Subcutaneous adipose tissue (tissue), 4 donors: Measurements from ENCODE around the gene CBFA2T3. TPM values are rescaled to one million over a fixed set of nuclear protein-coding genes. Genes with fewer than 3 reads are reported as not detected.

Source experiments
- CTCF ChIP-seq: fragments of 450-650 bp; IDR thresholded peaks from one replicate; pipeline ENCODE4 v1.5.1; 2016; ENCODE audit warnings: low read depth, mild to moderate bottlenecking, control low read depth, antibody characterized with exemption, moderate library complexity
- total RNA-seq, 4 donors: library from RNA; depleted of rRNA; stranded (reverse); fragments of >200 nt; gene quantifications; one replicate each; pipeline ENCODE4 v1.1.0, GENCODE V29; 2016

CBFA2T3 gene
- total RNA-seq, 4 donors from 2014 or later: 0.49 to 6.6 (median 1.1) TPM

DNA sequence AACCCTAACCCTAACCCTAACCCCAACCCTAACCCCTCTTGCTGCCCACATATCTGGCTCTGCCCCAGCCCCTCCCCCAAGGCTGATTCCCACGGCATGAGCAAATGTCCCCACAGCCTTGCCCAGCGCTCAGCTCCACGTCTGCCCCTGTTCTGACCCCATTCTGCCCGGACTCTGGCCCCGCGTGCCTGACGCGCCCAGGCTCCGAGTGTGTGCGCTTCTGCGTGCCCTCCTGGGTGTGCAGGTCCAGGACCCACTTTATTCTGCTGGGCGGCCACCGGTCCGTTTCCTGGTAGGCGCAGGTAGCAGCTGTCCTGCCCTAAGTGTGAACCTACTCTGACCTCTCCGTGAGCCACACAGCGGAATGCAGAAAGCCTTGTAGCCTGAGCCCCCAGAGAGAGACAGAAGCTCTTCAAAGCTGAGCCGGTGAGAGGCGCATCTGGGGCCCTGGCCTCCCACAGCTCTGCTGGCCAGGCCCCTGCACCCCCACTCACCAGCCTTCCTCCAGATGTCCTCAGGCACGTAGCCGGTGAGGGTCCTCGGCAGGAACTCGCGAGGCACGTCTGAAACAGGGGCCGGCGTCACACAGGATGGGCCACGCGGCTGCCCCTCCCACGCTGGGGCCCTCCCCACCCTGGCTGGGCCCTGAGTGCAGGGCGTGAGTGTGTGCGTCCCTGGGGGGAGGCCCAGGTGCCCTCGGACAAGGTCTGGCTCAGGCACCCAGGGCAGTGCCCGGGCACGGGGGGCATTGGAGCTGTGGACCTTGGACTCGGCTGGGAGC, 96.6 kb downstream of the CBFA2T3 start:
- no peak for TF ChIP-seq CTCF

DNA sequence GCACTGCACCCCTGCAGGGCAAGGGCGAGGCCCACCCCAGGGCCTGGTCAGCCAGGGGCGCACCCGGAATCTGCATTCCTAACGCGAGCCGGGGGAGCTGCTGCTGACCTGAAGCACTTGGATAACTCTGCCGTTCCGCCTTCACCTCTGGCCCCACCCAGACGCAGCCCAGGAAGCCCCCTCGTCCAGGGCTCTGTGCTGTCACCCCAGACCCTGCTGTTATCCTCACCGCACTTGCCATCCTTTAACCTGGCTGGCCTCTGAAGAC, 97.3 kb downstream of the CBFA2T3 start:
- no peak for TF ChIP-seq CTCF

DNA sequence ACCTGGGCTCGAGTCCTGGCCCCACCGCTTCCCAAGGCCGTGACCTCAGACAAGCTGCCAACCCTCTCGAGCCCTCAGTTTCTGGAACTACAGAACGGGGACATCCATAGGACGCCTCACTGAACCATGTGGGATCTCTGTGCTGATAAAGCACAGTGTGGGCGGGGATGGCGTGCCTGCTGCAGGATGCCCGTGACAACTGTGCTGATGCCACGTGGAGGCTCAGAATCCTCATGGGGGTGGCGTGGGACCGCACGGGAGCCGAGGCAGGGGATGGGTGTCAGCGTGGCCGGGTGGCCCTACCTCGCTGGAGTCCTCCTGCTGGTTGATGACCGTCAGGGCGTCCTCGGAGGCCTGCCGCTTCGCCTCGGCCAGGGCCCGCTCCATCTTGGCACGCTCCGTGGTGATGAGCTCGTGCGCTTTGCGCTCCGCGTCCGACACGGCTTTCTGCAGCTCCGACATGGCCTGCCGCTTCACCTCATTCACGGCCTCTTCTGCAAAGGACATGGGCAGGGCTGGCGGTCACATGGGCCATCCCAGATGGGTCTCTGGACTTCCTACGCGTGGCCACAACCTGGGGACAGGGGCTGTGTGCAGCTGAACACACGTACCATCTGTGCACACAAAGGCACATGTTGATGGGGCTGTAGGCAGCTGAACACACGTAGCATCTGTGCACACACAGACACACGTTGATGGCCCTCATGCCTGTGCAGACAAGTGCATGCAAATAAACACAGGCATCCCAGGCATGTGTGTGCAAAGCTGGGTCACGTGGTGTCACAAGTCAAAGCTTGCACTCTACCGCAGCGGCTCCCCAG, 97.8 kb downstream of the CBFA2T3 start:
- TF ChIP-seq CTCF: no peak

GRCh38 chr16:88878356-88878755, 98.7 kb downstream of the CBFA2T3 start:
- no peak for TF ChIP-seq CTCF

GRCh38 chr16:88877564-88878289, 99.3 kb downstream of the CBFA2T3 start:
- no peak for TF ChIP-seq CTCF

- no peak for TF ChIP-seq CTCF
Observed at GRCh38 chr16:88876942-88877526, 100.0 kb downstream of the CBFA2T3 start.
